Thyroid gland (tissue), 4 donors: ENCODE results near the gene MPI.

Source experiments
- CTCF ChIP-seq, 6 experiments: fragments of 200-600 bp in 3 of 6; fragments of 450-650 bp in 3 of 6; sonication (generic) in 3 of 6; IDR thresholded peaks; one replicate each; pipeline ENCODE4 v1.5.1; 2016 to 2019; ENCODE audit warnings: antibody characterized with exemption in 6 of 6, mild to moderate bottlenecking in 2 of 6, inconsistent platforms in 1 of 6, moderate library complexity in 1 of 6
- POLR2A ChIP-seq, 2 donors: fragments of 450-650 bp; IDR thresholded peaks; one replicate each; pipeline ENCODE4 v1.6.1; 2017; ENCODE audit warnings: antibody characterized with exemption in 2 of 2, mild to moderate bottlenecking in 2 of 2, moderate library complexity in 1 of 2

GRCh38 chr15:74840851-74841775, 48.7 kb upstream of the MPI start:
- TF ChIP-seq POLR2A (IDR thresholded peaks at IDR 0.05) (no peak), CTCF (IDR thresholded peaks at IDR 0.05) (no peak)
